Measurements from ENCODE around the gene IL18R1.

The IL18R1 gene

DNA sequence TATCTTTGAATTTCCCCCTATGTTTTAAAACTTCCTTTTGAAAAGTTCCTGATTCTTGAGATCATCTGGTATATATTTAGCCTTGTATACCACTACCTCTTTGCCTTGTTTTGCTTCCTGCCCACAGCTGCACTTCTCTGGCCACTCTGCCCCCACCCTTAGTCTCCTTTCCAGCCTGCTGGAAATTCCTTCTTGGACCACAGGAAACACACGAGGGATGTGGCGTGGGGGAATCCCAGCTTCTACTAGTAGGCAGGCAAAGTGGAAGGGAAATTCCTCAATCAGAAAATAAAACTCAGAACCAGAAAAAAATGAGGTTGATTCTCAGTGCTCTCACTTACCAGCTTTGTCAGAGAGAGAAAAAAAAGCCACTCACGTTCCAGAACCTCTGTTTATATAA lies 80.7 kb downstream of the IL18R1 start:
- no peak for DNase-seq

- no peak for DNase-seq
Observed at GRCh38 chr2:102437122-102437521, 81.5 kb downstream of the IL18R1 start.

- no peak for DNase-seq
Observed at GRCh38 chr2:102438111-102438510, 82.5 kb downstream of the IL18R1 start.

DNA sequence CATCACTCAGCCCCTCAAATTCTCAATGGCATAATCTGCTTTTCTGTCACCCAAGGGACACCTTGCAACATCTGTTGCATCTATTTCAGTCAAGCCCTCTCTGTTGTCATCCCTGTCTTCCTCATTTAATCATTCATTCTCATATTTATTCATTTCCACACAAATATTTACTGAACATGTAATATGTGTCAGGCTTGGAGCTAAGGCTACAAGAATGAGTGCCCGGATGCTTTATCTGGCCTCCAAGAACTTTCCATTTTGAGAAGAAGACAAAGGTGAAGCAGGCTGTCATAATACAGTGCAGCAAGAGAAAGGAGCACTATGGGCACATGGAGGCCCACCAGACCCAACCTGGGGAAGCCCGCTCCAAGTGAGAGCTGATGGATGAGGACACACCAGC lies 83.0 kb downstream of the IL18R1 start:
- DNase-seq: no peak

GRCh38 chr2:102439065-102439695 lies 83.6 kb downstream of the IL18R1 start:
- no peak for DNase-seq

DNA sequence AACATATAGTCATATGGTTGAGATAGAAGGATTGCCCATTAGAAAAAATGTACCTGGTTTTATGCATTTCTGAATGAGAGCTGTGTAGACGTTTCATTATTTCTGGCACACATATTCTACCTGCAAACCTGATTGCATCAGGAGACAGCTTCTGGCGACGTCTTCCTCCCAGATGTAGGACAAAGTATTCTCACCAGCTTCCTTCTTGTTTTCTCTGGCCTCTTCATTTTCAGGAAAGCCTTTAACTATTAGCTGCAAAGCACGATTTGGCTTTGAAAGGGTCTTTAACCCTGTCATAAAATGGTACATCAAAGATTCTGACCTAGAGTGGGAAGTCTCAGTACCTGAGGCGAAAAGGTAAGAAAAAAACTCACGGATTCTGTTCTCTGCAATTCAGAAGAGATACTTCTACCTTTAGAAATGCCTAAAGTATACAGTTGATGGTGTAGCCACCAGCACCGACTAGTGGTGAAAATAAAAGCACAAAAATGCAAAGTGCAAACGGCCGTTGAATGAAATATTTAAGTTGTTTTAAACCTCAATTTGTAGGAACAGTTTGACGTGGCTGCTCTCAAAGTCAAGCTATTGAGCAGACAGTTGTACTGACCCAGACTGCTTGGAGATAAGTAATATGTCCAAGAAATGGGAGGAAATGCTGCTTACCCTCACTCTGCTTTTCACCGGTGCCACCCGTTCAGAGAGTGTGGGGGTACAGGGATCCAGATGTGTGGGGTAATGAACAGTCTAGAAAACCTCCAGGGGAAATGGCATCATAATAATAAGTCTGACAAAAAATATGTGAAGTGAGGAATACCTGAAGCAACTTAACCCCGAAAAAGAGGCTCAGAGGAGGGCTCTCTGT lies 87.6 kb downstream of the IL18R1 start:
- DNase-seq: peak; percentile 50 to 65

GRCh38 chr2:102444233-102444632 lies 88.6 kb downstream of the IL18R1 start:
- no peak for DNase-seq

GRCh38 chr2:102446936-102447335 lies 91.3 kb downstream of the IL18R1 start:
- no peak for DNase-seq

Data from activated CD4-positive, alpha-beta T cell treated with anti-CD3 and anti-CD28 coated beads for 4 hours (primary cell).